T-helper 2 cell treated with Interferon-gamma antibody and Interleukin-4, amounts not matched to agents 100 ng/mL and 5 ng/mL, for 36 hours (primary cell): Measurements from ENCODE around the gene NIPAL4. TPM values are rescaled to one million over a fixed set of nuclear protein-coding genes. Genes with fewer than 3 reads are reported as not detected.
"Not testable (repeated sequence)": the region's sequence is repeated elsewhere in the genome, so short reads cannot be mapped to it uniquely, and the experiment has no call there.

Experiments
- intact Hi-C: fragments of 100-400 bp; cut with micrococcal nuclease; formaldehyde crosslinking; loops from one replicate; pipeline ENCODE4 v1.15.1; 2023
- total RNA-seq: library from RNA; stranded (reverse); gene quantifications from 2 replicates; pipeline ENCODE4 v1.2.3, GENCODE V29; 2022

NIPAL4 gene
- total RNA-seq, 1 donor from 2014 or later, result 0.48 TPM

DNA sequence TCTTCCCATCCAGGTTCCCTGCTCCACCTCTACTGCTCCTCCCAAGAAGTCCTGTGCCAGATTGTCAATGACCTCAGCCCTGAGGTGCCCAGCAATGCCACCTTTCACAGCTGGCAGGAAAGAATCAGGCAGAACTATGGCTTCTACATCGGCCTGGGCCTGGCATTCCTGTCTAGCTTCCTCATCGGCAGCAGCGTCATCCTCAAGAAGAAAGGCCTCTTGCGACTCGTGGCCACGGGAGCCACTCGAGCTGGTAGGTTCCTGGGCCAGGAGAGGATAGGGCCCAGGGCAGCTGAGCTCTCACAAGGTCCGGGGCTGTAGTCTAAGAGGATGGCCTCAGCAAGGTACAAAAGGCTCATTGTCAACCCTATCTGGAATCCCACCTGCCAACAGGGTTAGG is 3.1 kb downstream of the NIPAL4 start:
- intact Hi-C loops, result no loop called here

DNA sequence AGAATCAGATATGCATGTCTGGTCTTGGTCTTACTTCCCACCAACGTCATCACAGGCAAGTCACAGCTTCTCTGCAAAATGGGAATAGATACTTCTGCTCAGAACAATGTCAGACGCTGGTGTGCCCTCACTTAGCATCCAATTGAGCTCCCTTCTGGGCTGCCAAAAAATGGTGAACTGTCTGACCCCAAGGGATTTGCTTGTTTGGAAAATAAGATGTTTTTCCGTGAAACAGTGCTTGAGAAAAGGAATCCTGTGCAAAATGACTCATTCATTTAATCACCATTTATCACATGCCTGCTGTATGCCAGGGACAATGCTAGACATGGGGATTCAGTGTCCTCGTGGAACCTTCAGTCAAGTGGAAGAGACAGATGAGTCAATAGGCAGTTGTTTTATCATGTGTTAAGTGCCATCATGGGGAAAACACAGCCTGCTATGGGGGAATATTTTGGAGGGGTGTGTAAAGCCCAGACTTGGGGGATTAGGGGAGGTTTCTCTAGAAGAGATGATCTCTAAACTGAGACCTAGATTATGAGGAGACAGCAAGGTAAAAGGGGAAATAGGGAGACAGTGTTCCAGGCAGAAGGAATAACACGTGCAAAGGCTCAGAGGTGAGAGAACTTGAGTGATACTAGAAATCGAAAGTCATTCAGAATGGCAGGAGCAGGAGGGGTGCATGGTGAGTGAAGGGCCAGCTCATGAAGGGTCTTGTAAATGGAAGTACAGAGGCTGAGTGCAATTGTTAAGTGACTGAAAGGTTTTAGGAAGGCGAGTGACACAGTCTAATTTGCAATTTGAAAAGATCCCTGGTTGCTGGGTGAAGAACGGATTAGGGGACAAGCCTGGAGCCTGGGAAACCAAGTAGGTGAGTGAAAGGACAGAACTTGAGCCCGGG is 3.9 kb downstream of the NIPAL4 start:
- intact Hi-C loops, result no loop called here

DNA sequence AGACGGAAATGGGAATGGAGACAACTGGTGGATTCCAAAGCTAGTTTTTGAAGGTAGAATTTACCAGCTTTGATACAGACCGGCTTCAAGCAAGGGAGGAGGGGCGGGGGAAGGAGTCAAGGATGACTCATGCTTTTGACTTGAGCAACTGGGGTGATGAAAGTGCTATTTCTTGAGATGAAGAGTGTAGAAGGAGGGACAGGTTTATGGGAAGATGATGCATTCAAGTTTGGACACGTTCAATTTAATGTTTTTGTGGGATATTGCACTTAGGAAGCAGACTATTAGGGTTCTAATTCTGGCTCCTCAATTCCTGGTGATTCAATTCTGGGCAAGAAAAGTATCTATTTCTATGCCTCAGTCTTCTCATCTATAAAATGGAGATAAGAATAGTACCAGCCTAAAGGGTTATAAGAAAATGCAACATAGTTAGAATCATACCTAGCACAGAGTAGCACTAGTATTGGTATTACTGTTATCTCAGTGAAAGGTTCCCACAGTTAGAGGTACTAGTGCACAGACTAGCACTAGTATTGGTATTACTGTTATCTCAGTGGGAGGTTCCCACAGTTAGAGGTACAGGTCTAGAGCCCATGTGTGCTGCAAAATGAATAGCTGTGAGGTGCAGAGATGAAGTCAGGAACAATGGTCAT is 4.6 kb downstream of the NIPAL4 start:
- intact Hi-C loops, result no loop called here

DNA sequence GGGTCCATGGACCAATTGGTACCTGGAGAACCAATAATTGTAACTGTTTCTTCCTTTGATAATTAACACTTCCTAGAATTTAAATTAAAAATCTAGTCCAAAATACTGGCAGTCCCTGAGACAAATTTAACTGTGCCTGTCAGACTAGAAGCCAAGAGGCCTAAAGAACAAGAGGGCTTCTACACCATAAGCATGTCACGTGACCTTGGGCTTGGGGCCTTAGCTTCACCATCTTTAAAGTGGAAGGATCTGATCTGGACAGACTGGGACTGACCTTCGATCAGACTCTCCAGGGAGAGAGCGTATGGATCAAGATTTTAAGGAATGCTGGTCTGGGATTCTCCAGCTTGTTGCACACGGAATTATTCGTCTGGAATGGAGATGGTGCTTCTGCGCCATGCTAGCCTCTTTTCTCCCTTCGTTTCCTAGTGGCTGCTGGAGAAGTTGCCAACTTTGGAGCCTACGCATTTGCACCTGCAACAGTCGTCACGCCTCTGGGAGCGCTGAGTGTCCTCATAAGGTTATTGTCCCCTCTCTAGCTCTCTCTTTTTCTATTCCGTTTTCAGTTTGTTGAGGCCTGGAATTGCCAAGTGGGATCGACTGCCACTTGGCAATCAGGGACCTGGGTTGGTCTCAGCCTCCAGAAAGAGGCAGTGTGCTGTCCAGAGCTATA is 8.4 kb downstream of the NIPAL4 start:
- intact Hi-C loops, result no loop called here

DNA sequence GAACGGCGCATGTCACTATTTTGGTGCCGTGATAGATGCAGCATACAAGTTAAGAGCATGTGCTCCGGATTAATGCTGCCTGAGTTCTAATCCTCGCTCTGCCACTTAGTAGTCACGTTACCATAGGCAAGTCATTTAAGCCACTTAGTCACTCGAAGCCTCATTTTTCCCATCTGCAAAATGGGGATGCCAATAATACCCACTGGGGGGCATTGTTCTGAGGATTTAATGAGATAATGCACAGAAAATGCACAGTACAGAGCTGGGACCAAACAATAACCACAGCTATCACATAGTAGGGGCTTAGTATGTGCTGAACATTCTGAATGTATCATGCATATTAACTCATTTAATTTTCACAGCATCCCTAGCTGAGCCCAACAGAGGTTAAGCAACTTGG is 9.1 kb downstream of the NIPAL4 start:
- intact Hi-C loops, result no loop called here

DNA sequence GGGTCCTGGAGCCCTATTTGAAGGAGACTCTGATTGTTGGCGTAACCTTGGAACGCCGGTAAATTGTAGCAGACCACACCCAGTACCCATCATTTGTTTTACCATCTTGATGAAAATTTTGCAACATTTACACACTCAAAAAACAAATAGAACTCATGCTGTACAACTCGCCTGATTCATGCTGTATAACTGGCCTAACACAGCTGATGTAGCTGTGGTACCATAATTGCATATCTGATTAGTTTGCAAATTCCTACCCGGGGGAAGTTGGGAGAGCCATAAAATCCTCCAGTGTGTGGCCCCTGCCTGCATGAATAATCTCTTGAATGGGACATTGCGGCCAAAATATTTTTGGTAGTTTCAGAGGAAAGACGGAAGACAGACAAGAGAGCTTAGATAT is 9.7 kb downstream of the NIPAL4 start:
- intact Hi-C loops, result no loop called here

DNA sequence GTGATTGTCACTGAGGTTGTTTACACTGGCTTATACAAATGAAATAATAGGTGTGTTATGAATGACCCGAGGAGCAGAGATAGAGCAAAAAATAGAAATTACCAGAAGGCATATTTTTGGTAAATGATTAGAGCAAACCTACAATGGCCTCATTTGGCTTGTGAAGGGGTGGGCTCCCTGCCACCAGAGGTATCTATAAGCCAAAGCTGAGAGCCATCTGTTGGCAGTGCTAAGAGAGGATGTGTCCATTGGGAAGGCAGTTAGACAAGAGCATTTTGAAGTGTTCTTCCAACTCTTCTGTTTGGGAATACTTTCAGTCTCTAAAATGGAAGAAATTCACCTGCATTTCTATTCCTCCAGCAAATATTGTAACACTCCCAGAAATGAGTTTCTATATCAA is 10.6 kb downstream of the NIPAL4 start:
- intact Hi-C loops, result loop anchor here (1.0 kb wide), 1 partner anchor 38 kb away; no protein-coding TSS in a partner anchor

DNA sequence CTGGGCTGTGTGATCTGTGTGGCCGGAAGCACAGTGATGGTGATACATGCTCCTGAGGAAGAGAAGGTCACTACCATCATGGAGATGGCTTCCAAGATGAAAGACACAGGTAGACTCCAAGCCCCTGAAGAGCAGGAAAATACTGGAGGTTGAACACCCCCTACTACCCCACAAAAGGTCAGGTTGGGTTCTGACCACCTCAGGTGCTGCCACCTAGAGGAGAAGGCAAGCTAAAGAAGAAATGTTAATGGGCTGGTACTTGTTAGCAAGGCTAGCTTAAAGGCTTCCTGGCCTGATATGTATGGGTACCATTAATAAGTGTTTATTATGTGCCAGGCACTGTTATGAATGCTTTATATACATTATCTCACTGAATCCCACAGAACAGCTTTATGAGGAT is 11.7 kb downstream of the NIPAL4 start:
- intact Hi-C loops, result loop anchor here (1.0 kb wide), 1 partner anchor 39 kb away; no protein-coding TSS in a partner anchor

DNA sequence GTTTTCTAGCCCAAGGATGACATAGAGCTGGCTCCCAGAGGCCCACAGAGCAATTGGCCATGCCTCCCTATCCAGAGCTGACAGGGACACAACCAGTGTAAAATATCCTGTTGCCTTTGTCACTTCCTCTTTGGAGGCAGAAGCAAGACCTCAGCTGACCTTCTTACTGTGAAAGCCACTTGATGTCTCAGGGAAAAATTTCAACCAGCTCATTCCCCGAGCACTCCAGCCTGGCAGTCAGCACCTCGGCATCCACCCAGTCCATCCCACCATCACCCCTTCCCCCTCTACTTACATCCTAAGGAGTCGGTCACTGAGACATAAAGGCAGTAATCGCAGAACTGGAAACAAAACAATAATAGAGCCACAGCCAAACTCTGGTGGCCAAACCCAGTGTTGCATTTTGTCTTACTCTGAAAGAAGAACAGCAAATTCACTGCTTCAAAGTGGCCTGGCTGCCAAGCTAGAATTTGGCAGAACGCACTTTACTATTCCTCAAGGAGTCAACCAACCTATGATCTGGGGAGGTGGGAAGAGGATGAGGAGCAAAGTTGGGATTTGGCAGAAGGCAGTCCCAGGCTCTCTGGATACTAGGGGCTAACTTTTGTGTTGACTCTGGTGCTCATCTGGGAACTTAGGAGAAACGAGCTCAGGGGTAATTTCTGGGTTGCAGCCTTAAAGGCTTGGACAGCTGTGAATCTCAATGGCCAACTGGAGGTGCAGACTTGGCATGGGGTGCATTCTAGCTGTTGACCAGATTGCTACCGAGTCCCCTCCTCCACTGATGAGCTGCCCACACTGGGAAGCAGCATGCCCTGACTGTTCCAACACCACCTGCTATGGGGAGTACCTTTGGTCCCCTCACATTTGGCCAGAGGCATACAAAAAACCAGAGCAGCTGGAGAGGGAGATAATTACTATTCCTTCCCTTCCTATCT is 13.6 kb downstream of the NIPAL4 start:
- intact Hi-C loops, result no loop called here

DNA sequence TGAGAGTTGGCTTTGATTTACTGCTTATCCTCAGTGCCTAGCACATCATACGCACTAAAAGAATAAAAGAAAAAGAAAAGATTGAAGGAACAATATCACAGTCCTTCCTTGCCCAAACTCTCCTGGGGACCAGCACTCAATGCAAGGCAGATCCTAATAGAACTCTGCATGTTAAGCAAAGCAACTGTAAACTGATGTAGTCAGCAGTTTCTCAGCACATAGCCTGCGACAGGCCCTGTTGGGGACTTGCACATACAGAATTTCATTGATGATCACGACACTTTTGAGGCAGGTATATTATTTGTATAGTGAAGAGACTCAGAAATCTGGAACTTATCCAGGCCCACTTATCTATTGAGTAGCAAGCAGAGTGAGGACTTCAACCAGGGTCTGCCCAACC is 15.4 kb downstream of the NIPAL4 start:
- intact Hi-C loops, result loop anchor here (5.0 kb wide), 2 partner anchors 148 to 267 kb away; partner anchors contain the start of gene LSM11

DNA sequence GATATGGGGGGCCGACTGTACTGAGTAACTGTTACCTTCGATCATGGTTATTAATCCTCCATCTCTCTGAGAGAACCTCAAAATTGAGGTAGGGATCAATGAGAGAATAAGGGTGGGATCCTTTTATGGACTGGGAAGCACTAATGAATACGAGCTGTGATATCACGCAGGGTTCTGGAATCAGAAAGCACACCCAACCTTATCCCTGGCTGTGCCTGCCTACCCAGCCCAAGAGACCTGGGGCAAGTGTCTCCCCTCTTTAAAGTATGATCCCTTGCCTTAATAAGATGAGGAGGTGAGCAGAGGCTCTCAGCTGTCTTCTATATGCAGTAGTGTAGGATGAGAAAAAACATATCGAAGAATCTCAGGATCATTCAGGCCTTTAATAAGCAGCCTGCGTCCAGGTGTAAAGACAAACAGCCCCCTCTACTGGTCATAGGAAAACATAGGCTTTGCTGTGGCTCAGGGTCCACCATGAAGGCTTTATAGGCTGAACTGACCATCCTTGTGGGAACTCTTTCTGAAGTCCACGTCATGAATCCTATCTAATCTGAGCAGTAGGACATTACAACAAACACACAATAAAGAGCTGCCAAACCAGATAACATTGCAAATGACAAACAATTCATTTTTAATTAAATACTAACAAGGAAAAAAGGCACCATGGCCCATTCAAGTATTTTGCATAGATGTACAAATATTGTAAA is 16.8 kb downstream of the NIPAL4 start:
- intact Hi-C loops, result loop anchor here (1.0 to 5.0 kb wide), 3 partner anchors 45 to 265 kb away; partner anchors contain the start of gene LSM11

DNA sequence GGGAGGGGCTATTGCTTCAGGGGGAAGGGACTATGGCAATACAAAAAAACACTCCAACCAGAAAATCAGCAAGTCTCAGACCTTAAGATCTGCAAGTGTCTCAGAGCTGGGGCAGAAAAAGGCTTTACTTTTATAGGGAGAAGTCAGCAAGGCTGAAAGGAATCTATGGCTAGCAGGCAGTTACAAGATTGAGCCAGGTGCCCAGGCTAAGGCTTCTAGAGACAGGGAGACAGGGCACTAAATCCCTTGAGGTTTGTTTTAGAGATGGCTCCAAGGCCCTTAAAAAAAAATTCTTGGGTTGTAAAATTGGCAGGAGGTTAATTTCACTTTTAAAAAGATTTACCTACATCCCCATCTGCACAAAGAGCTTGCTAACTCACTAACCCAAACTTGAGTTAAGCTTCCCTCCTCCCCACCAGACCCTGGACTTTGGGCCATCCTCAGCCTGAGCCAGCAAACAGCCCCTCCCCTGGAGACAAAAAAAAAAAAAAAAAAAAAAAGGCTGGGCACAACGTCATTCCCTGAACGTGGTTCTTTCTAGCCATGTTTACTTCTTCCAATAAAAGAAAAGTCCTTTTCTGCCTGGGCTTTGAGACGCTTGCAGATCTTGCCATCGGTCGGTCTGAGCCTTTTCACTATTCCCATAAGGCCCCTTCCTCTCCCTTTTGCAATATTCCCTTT is 17.9 kb downstream of the NIPAL4 start:
- intact Hi-C loops, result loop anchor here (1.0 to 5.0 kb wide), 3 partner anchors 46 to 264 kb away; partner anchors contain the start of gene LSM11

DNA sequence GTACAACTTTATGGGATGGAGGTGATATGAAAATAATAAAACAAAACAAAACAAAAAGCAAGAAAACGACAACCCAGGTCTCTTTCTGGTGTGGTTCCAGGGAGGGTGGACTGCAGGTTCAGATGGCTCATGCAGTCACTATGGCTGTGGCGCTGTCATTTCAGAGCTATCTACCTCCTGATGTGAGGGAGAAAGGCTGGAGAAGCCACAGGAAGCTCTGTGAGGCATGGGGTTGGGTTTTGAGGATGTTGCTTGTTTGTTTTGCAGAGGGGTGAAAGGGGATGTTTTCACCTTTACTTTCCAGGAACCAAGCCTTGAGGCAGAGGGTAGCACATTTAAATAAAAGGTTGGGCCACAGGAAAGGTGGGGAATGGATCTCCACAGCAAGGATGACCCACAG is 18.7 kb downstream of the NIPAL4 start:
- intact Hi-C loops, result loop anchor here (5.0 kb wide), 2 partner anchors 151 to 264 kb away; partner anchors contain the start of gene LSM11

DNA sequence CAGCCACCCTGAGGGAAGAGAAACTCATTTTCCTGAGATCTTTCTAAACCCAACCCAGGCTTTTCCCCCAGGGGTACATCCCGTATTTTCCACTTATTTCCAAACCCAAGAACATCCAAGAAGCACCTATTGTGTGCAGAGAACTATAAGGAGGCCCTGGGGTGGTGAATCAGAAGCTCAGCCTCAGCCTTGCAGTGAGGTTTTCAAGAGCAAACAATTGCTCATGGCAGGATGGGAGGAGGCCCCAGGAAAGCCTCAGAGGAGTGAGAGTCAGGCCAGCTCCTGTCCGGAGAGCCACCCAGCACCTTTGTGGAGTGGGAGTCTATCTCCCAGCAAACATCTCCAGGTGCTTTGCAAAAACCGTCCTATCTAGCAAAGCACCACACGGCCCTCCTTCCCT is 19.2 kb downstream of the NIPAL4 start:
- intact Hi-C loops, result loop anchor here (5.0 kb wide), 2 partner anchors 152 to 263 kb away; partner anchors contain the start of gene LSM11

DNA sequence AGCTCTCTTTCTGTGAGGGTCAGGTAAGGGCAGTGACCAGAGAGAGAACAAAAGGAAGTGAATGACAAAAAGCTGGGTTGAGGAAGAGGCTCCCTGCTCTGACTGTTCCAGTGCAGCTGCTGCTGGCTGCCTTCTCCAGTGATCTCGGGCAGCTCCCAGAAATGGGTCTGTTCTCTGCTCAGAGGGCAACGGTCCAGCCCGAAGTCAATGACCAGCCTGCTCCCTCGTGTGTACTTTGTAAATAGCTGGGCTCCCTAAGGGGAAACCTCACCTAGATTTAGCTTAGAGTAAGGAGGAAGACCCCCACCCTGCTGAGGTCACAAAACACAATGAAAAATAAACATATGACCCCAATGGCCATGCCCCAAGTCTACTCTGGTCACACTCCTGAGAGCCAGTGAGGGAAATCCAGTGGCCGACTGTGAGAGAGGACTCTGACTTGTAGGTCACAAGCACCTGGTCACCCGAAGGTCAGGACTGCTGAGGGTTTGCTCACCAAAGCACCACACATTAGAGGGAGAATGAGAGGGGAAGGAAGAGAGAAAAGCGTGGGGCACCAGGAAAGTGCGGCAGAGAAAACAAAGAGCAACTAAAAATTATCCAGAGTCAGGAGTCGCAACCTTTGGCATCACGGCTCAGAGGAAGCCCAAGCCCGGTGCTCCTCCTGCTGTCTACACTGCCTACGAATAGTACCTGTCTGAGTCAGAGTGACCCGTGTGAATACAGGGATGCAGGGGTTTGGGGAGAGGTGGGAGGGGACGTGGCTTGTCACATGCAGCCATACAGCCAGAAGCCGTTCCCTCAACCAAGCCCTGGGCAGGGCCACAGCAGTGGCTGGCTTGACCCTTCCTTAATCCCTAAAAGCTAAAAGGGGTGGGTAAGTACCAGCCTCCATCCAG is 19.8 kb downstream of the NIPAL4 start:
- intact Hi-C loops, result loop anchor here (5.0 kb wide), 2 partner anchors 153 to 262 kb away; partner anchors contain the start of gene LSM11

DNA sequence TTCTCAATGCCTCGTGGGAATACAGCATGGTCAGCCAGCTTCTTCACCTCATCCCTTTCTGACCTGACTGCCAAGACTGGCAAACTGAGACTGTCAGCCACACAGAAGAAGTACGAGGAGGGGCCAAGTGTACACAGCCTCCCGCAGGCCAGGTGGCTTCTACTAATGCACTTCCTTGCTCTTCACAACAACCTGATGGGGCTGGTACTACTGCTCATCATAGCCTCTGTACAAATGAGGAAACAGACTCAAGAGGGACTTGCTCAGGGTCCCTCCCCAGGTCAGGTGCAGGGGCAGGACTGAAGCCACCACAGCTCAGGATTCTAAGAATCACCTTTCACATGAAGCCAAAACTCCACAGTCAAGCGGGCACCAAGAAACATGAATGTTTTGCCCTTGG is 21.3 kb downstream of the NIPAL4 start:
- intact Hi-C loops, result no loop called here

DNA sequence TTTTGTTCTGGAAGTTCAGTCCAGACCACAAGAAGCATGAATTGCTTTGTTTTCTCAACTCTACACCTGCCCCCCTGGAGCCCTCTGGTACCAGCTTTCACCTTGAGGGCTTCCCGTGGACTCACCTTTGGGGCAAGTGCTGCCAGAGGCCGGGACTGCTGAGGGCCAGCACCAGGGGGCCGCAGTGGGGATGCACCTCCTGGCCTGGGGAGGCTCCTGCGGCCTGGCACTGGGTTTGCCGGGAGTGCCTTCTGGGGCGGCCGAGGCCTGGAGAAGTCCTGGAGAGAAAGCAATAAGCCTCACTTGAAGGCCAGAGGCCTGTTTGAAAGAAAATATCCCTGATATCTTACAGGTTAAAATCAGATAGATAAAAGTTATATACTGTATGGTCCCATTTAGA is 21.7 kb downstream of the NIPAL4 start:
- intact Hi-C loops, result no loop called here

DNA sequence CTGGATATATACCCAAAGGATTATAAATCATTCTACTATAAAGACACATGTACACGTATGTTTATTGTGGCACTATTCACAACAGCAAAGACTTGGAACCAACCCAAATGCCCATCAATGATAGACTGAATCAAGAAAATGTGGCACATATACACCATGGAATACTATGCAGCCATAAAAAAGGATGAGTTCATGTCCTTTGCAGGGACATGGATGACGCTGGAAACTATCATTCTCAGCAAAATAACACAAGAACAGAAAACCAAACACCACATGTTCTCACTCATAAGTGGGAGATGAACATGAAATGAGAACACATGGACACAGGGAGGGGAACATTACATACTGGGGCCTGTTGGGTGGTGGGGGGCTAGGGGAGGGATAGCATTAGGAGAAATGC is 22.7 kb downstream of the NIPAL4 start:
- intact Hi-C loops, result not testable (repeated sequence)
